ENCODE data around the gene PLA1A. TPM values are rescaled to one million over a fixed set of nuclear protein-coding genes. Genes with fewer than 3 reads are reported as not detected.

Gene PLA1A
- total and polyA plus RNA-seq, 2 donors (not counting 3 experiments of a cell fraction or from before 2014, with no cell fraction given): 0.07 TPM; not detected in 1

- Histone ChIP-seq H3K4me1 (ENCODE audit: control insufficient read depth, extremely low read depth, insufficient read depth, low read length) (peaks cover 34% of the 10 kb centered on the region), H3K9ac (replicated peaks; ENCODE audit: extremely low read depth, insufficient read depth, low read length) (no peak overlapping the region), H3K4me2 (ENCODE audit: insufficient read depth, low read length) (no peak overlapping the region), H3K27ac (ENCODE audit: insufficient read depth, low read depth, low read length) (no peak overlapping the region), H3K79me2 (ENCODE audit: control insufficient read depth, insufficient read depth, low read length) (no peaks in the 10 kb centered on the region), H2AFZ (ENCODE audit: low read depth, low read length) (no peak overlapping the region), H3K9me1 (replicated peaks; ENCODE audit: control insufficient read depth, extremely low read depth, insufficient read depth, low read length) (no peaks in the 10 kb centered on the region), H3K27me3 (ENCODE audit: control insufficient read depth in 2 of 2, insufficient read depth in 2 of 2, low read length in 2 of 2) (no peaks in the 10 kb centered on the region), H3K4me3 (replicated peaks in 1 of 3; ENCODE audit: insufficient read depth in 1 of 3, low read depth in 1 of 3, low read length in 3 of 3) (no peak overlapping the region), H4K20me1 (replicated peaks; ENCODE audit: control insufficient read depth, extremely low read depth, insufficient read depth, low read length) (no peaks in the 10 kb centered on the region), H3K9me3 (replicated peaks; ENCODE audit: control insufficient read depth, insufficient read depth, low read length) (no peaks in the 10 kb centered on the region), H3K36me3 (ENCODE audit: control insufficient read depth in 2 of 2, extremely low read depth in 1 of 2, insufficient read depth in 2 of 2, low read length in 2 of 2) (no peaks in the 10 kb centered on the region)
- ChIA-PET CTCF (no interaction called here), POLR2A (no interaction called here)
- DNase-seq (ENCODE audit: low read depth, low spot score) (no peak), FAIRE-seq (no peak)
- BruUV-seq (replicated peaks): TSS peak; percentile 33
- dilution Hi-C loops (cut with MboI; ENCODE audit: extremely low pct_ligation_motif_present, low sequenced_read_pairs) (no loop called here), intact Hi-C loops (cut with micrococcal nuclease) (no loop called here)
- TF ChIP-seq MAX (IDR thresholded peaks at IDR 0.05; ENCODE audit: insufficient read depth, insufficient read length): no peak
- TF ChIP-seq FOS (IDR thresholded peaks at IDR 0.05; ENCODE audit: borderline replicate concordance, insufficient read depth, low read length): no peak
- TF ChIP-seq MYC (IDR thresholded peaks at IDR 0.05; ENCODE audit: low read depth, low read length): no peak
- TF ChIP-seq EZH2 (IDR thresholded peaks at IDR 0.05; ENCODE audit: borderline replicate concordance, low read depth, low read length, severe bottlenecking): no peak
- TF ChIP-seq POLR2AphosphoS5 (IDR thresholded peaks at IDR 0.05; ENCODE audit: insufficient read depth, low read depth, low read length): no peak
- TF ChIP-seq CTCF (IDR thresholded peaks at IDR 0.05; ENCODE audit: extremely low read depth in 1 of 2, insufficient read depth in 1 of 2, low read depth in 1 of 2, low read length in 2 of 2): no peak
- no peak for TF ChIP-seq POLR2A (IDR thresholded peaks at IDR 0.05; ENCODE audit: low read depth, low read length)
- no peak for TF ChIP-seq JUN (IDR thresholded peaks at IDR 0.05; ENCODE audit: borderline replicate concordance, insufficient read depth, insufficient read length, low read depth)
- TF ChIP-seq GATA2 (IDR thresholded peaks at IDR 0.05; ENCODE audit: insufficient read depth, insufficient read length, low read depth, low read length): no peak
Measured at GRCh38 chr3:119639494-119640350, 42.0 kb downstream of the PLA1A start.

Measured in endothelial cell of umbilical vein (primary cell).